K562 (cell line): ENCODE data around the gene MXRA7. TPM values are rescaled to one million over a fixed set of nuclear protein-coding genes. Genes with fewer than 3 reads are reported as not detected.

Experiments used
- ADNP ChIP-seq: fragments of 200-800 bp; sonication (Bioruptor generic); IDR thresholded peaks from 2 replicates; pipeline ENCODE4 v1.6.1; 2016; ENCODE audit warnings: missing genetic modification characterization, missing compliant biosample characterization
- CHD4 ChIP-seq: fragments of 200-600 bp; sonication (generic); IDR thresholded peaks from 3 replicates; pipeline ENCODE4 v1.6.1; 2012; ENCODE audit warnings: low read depth, mild to moderate bottlenecking, mixed read lengths, low read length, inconsistent platforms; ENCODE audit not compliant: insufficient read depth, insufficient replicate concordance, poor library complexity, severe bottlenecking
- ESRRA ChIP-seq: fragments of 450-650 bp; IDR thresholded peaks from 2 replicates; pipeline ENCODE4 v1.6.1; 2014; ENCODE audit warnings: low read depth, mild to moderate bottlenecking, moderate library complexity, borderline replicate concordance
- GABPB2 ChIP-seq: fragments of 250-450 bp; sonication (Bioruptor Pico); conservative IDR thresholded peaks from 2 replicates; pipeline ENCODE4 v1.5.1; 2021; ENCODE audit warnings: mild to moderate bottlenecking
- MBD2 ChIP-seq: sonication (generic); IDR thresholded peaks from 2 replicates; pipeline ENCODE4 v1.6.1; 2016; ENCODE audit warnings: low read depth, borderline replicate concordance
- MTA1 ChIP-seq: fragments of 450-650 bp; IDR thresholded peaks from 2 replicates; pipeline ENCODE4 v1.6.1; 2017; ENCODE audit warnings: borderline replicate concordance
- NFATC3 ChIP-seq: fragments of 450-650 bp; IDR thresholded peaks from 2 replicates; pipeline ENCODE4 v1.6.1; 2017; ENCODE audit warnings: mild to moderate bottlenecking
- POLR2A ChIP-seq: fragments of 450-650 bp; conservative IDR thresholded peaks from 2 replicates; pipeline ENCODE4 v1.6.1; 2016
- POU5F1 ChIP-seq: fragments of 150-350 bp; IDR thresholded peaks from 2 replicates; pipeline ENCODE4 v1.6.1; 2014; ENCODE audit warnings: borderline replicate concordance, low read length, low read depth, mild to moderate bottlenecking; ENCODE audit not compliant: partially characterized antibody
- SAFB ChIP-seq: fragments of 200-400 bp; formaldehyde crosslinking; IDR thresholded peaks from 2 replicates; pipeline ENCODE4 v1.6.1; 2017; ENCODE audit warnings: low read depth, low read length, borderline replicate concordance
- SMARCA4 ChIP-seq: fragments of 450-650 bp; IDR thresholded peaks from 2 replicates; pipeline ENCODE4 v1.6.1; 2016
- ZNF274 ChIP-seq: IDR thresholded peaks from 2 replicates; pipeline ENCODE4 v1.6.1; 2011; ENCODE audit warnings: low read depth, mild to moderate bottlenecking, low read length, moderate library complexity, borderline replicate concordance
- ZNF551 ChIP-seq: fragments of 250-450 bp; sonication (Bioruptor Pico); IDR thresholded peaks from 2 replicates; pipeline ENCODE4 v1.5.0; 2021; ENCODE audit warnings: mild to moderate bottlenecking, moderate library complexity
- polyA plus RNA-seq, 8 experiments: library from polyadenylated mRNA; depleted of rRNA in 4 of 8; stranded (reverse) in 5 of 8; unstranded in 3 of 8; fragments of >200 nt; fragmentation: Nextera tagmentation in 2 of 8; fragmentation: Illumina TruSeq in 1 of 8; extraction: Ambion mirVana in 2 of 8; extraction: Trizol in 1 of 8; gene quantifications; 2 replicates each; pipeline versions ENCODE4 v1.2.1 to v1.2.3, GENCODE V29; 2011 to 2014; ENCODE audit warnings: inconsistent platforms in 1 of 8, missing spikeins in 1 of 8
- total RNA-seq, 7 experiments: library from RNA; depleted of rRNA in 6 of 7; stranded (reverse); fragments of >200 nt in 6 of 7; fragmentation: Illumina TruSeq in 2 of 7; extraction: Trizol in 2 of 7; gene quantifications; 2 replicates each; pipeline versions ENCODE4 v1.2.1 to v1.2.3, GENCODE V29; 2011 to 2021; ENCODE audit warnings: low replicate concordance in 1 of 7
- TF ChIP-seq, protein P1 (sequence below), 2 experiments: fragments of 450-650 bp; IDR thresholded peaks; 2 replicates each; pipeline ENCODE4 v1.6.1; 2016; ENCODE audit warnings: mild to moderate bottlenecking in 2 of 2, borderline replicate concordance in 1 of 2, low read depth in 1 of 2, moderate library complexity in 1 of 2
- TF ChIP-seq, protein P2 (sequence below): fragments of 450-650 bp; formaldehyde crosslinking; IDR thresholded peaks from 2 replicates; pipeline ENCODE4 v1.4.0; 2020; ENCODE audit warnings: mild to moderate bottlenecking
- TF ChIP-seq, protein P3 (sequence below): sonication (generic); formaldehyde crosslinking; IDR thresholded peaks from 2 replicates; pipeline ENCODE4 v1.8.0; 2023; ENCODE audit warnings: mild to moderate bottlenecking, missing genetic modification reagents

MXRA7 gene
- total and polyA plus RNA-seq, 9 of the 15 experiments (the other 6 are each of a cell fraction or from before 2014, with no cell fraction given) = 2.6 to 38.4 (median 14.3) TPM

DNA sequence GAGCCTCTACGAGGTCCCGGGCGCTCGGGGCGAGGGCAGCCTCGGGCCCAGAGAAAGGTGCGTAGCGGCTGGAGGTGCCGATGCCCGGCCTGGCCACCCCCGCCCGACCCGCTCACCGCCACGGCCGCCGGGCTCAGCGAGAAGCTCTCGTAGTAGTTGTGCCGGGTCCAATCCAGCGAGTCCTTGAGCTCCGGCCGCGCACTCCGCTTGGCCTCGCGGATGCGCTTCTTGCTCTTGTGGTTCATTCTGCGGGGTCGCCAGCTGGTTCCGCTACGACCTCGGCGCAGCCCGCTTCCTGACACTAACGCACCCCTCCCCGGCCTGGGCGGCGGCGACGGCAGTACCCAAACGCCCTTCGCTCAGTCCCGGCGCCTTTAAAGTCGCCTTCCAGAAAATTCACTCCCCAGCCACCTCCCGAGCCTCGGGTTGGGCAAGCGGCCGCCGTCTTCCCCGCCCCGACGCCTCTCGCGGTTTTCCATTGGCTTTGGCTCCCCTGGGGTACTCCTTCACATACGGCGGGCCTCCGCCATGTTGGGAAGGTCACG is 15.5 kb upstream of the MXRA7 start, which contains the start of gene JMJD6 (continued):
- TF ChIP-seq, protein P1, sequence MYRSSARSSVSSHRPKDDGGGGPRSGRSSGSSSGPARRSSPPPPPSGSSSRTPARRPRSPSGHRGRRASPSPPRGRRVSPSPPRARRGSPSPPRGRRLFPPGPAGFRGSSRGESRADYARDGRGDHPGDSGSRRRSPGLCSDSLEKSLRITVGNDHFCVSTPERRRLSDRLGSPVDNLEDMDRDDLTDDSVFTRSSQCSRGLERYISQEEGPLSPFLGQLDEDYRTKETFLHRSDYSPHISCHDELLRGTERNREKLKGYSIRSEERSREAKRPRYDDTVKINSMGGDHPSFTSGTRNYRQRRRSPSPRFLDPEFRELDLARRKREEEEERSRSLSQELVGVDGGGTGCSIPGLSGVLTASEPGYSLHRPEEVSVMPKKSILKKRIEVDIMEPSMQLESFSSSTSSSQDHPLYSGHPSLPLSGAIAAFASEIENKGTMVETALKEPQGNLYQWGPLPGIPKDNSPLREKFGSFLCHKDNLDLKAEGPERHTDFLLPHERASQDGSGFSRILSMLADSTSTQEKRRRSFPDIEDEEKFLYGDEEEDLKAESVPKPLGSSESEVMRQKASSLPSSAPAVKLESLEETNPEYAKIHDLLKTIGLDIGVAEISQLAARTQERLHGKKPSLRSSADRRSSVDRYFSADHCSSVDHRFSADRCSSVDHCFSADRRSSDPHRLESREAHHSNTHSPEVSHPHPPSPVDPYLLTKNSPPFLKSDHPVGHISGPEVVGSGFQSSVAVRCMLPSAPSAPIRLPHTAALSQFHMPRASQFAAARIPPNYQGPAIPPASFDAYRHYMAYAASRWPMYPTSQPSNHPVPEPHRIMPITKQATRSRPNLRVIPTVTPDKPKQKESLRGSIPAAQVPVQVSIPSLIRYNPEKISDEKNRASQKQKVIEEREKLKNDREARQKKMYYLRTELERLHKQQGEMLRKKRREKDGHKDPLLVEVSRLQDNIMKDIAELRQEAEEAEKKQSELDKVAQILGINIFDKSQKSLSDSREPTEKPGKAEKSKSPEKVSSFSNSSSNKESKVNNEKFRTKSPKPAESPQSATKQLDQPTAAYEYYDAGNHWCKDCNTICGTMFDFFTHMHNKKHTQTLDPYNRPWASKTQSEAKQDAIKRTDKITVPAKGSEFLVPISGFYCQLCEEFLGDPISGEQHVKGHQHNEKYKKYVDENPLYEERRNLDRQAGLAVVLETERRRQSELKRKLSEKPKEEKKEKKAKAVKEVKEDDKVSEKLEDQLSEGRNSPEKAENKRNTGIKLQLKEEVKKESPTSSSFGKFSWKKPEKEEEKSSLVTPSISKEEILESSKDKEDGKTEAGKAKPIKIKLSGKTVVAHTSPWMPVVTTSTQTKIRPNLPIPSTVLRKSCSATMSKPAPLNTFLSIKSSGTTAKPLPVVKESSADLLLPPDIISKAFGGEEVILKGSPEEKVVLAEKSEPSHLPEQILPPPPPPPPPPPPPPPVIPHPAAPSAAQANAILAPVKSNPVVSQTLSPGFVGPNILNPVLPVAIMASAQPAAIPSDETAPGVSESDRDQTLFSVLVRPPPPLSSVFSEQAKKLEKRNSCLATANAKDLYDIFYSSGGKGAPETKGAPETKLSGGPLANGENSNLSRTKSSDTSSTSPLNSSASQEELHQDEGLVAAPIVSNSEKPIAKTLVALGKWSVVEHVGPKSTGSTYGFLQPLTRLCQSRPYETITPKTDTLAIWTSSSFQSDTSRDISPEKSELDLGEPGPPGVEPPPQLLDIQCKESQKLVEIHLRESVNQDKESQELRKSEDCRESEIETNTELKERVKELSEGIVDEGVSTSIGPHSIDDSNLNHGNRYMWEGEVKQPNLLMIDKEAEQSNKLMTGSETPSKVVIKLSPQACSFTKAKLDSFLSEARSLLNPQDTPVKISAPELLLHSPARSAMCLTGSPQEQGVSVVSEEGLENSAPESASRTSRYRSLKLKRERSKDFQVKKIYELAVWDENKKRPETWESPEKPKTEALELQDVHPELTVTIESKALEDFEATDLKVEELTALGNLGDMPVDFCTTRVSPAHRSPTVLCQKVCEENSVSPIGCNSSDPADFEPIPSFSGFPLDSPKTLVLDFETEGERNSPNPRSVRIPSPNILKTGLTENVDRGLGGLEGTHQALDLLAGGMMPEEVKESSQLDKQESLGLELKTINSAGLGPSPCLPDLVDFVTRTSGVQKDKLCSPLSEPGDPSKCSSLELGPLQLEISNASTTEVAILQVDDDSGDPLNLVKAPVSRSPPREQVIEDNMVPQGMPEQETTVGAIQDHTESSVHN (IDR thresholded peaks at IDR 0.05; ENCODE audit: borderline replicate concordance in 1 of 2, low read depth in 1 of 2) = no peak
- TF ChIP-seq MBD2 = peak; percentile 96
- no peak; the same call in 1 of the 2 replicates for TF ChIP-seq ZNF274
- TF ChIP-seq ESRRA = peak; percentile 27; the same call in 1 of the 2 replicates
- TF ChIP-seq, protein P2, sequence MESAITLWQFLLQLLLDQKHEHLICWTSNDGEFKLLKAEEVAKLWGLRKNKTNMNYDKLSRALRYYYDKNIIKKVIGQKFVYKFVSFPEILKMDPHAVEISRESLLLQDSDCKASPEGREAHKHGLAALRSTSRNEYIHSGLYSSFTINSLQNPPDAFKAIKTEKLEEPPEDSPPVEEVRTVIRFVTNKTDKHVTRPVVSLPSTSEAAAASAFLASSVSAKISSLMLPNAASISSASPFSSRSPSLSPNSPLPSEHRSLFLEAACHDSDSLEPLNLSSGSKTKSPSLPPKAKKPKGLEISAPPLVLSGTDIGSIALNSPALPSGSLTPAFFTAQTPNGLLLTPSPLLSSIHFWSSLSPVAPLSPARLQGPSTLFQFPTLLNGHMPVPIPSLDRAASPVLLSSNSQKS (CRISPR knock-in tag) = no peak
- TF ChIP-seq POU5F1 = no peak
- no peak for TF ChIP-seq NFATC3
- TF ChIP-seq MTA1 = peak; percentile 98
- TF ChIP-seq POLR2A = peak; percentile 82
- TF ChIP-seq SAFB = no peak
- no peak for TF ChIP-seq ZNF551
- no peak for TF ChIP-seq CHD4
- TF ChIP-seq, protein P3, sequence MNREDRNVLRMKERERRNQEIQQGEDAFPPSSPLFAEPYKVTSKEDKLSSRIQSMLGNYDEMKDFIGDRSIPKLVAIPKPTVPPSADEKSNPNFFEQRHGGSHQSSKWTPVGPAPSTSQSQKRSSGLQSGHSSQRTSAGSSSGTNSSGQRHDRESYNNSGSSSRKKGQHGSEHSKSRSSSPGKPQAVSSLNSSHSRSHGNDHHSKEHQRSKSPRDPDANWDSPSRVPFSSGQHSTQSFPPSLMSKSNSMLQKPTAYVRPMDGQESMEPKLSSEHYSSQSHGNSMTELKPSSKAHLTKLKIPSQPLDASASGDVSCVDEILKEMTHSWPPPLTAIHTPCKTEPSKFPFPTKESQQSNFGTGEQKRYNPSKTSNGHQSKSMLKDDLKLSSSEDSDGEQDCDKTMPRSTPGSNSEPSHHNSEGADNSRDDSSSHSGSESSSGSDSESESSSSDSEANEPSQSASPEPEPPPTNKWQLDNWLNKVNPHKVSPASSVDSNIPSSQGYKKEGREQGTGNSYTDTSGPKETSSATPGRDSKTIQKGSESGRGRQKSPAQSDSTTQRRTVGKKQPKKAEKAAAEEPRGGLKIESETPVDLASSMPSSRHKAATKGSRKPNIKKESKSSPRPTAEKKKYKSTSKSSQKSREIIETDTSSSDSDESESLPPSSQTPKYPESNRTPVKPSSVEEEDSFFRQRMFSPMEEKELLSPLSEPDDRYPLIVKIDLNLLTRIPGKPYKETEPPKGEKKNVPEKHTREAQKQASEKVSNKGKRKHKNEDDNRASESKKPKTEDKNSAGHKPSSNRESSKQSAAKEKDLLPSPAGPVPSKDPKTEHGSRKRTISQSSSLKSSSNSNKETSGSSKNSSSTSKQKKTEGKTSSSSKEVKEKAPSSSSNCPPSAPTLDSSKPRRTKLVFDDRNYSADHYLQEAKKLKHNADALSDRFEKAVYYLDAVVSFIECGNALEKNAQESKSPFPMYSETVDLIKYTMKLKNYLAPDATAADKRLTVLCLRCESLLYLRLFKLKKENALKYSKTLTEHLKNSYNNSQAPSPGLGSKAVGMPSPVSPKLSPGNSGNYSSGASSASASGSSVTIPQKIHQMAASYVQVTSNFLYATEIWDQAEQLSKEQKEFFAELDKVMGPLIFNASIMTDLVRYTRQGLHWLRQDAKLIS = peak; percentile 25; the same call in 1 of the 2 replicates
- TF ChIP-seq SMARCA4 = no peak
- TF ChIP-seq ADNP = no peak
- no peak for TF ChIP-seq GABPB2 (CRISPR knock-in tag)
